H1 (cell line): ENCODE data around the gene HLA-C.

ENCODE experiments used
- CBX5 ChIP-seq: fragments of 300-800, 300-1000 bp; sonication (generic); IDR thresholded peaks from 2 replicates; pipeline ENCODE4 v1.7.1; 2016; ENCODE audit warnings: antibody characterized with exemption, low read length, low read depth
- EP300 ChIP-seq, 2 experiments: IDR thresholded peaks; 1 replicate in 1 of 2; 2 replicates in 1 of 2; pipeline ENCODE4 v1.6.1; 2011 to 2012; ENCODE audit warnings: low read depth in 2 of 2, low read length in 2 of 2, mild to moderate bottlenecking in 2 of 2, borderline replicate concordance in 1 of 2, inconsistent platforms in 1 of 2, moderate library complexity in 1 of 2
- EZH2 ChIP-seq: fragments of 200-600 bp; sonication (generic); IDR thresholded peaks from 2 replicates; pipeline ENCODE4 v1.7.1; 2012; ENCODE audit warnings: low read depth, mild to moderate bottlenecking, moderate library complexity, low read length, inconsistent platforms; ENCODE audit not compliant: severe bottlenecking
- JUN ChIP-seq: IDR thresholded peaks from 2 replicates; pipeline ENCODE4 v1.6.1; 2011; ENCODE audit warnings: low read depth, mild to moderate bottlenecking, improper control_type of control experiment, low read length
- PHF8 ChIP-seq: fragments of 200-600 bp; sonication (generic); conservative IDR thresholded peaks from 2 replicates; pipeline ENCODE4 v1.7.1; 2012; ENCODE audit warnings: low read depth, mild to moderate bottlenecking, inconsistent platforms, low read length, moderate library complexity
- POLR2A ChIP-seq, 2 experiments: IDR thresholded peaks; 1 replicate in 1 of 2; 2 replicates in 1 of 2; pipeline ENCODE4 v1.6.1; 2011; ENCODE audit warnings: low read depth in 2 of 2, low read length in 2 of 2, mild to moderate bottlenecking in 2 of 2; ENCODE audit errors: control extremely low read depth in 1 of 2
- POLR2AphosphoS5 ChIP-seq: IDR thresholded peaks from 2 replicates; pipeline ENCODE4 v1.6.1; 2011; ENCODE audit warnings: low read depth, low read length
- SP1 ChIP-seq: IDR thresholded peaks from 2 replicates; pipeline ENCODE4 v1.6.1; 2011; ENCODE audit warnings: low read depth, low read length
- TAF1 ChIP-seq: IDR thresholded peaks from 2 replicates; pipeline ENCODE4 v1.6.1; 2011; ENCODE audit warnings: mild to moderate bottlenecking, low read depth, low read length
- ZNF274 ChIP-seq: IDR thresholded peaks from 2 replicates; pipeline ENCODE4 v1.7.0; 2012; ENCODE audit warnings: low read length, borderline replicate concordance; ENCODE audit errors: extremely low read depth
- TF ChIP-seq, protein P1 (sequence below), 3 experiments: IDR thresholded peaks; 1 replicate in 2 of 3; 2 replicates in 1 of 3; pipeline versions ENCODE4 v1.5.1 to v1.6.1; 2011; ENCODE audit warnings: low read length in 3 of 3, mild to moderate bottlenecking in 3 of 3, inconsistent platforms in 2 of 3, low read depth in 1 of 3, moderate library complexity in 1 of 3; ENCODE audit not compliant: insufficient read depth in 1 of 3; ENCODE audit errors: control extremely low read depth in 1 of 3
- TF ChIP-seq, protein P2 (sequence below): IDR thresholded peaks from 2 replicates; pipeline ENCODE4 v1.6.1; 2011; ENCODE audit warnings: low read length, improper control_type of control experiment

DNA sequence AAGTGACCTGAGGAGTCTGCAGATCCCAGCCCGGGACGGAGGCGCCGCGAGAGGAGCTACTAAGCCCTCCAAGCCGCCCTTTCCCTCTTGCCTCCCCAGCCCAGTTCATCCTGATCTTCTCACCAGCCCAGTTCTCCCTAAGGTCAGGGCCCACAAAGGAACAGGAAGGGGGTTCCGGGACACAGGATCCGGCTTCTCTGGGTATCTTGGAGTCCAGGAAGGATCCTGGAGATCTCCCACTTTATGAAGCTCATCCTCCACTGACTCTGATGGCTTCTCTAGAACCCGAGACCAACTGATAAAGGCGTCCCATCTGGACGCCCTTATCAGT, 36.9 kb upstream of the HLA-C start:
- TF ChIP-seq POLR2A (IDR thresholded peaks at IDR 0.05; ENCODE audit: control extremely low read depth in 1 of 2, low read depth in 2 of 2, low read length in 2 of 2) (no peak), JUN (no peak), ZNF274 (no peak), POLR2AphosphoS5 (no peak), EZH2 (no peak), EP300 (IDR thresholded peaks at IDR 0.05; ENCODE audit: borderline replicate concordance in 1 of 2, low read depth in 2 of 2, low read length in 2 of 2) (no peak), TAF1 (no peak), CBX5 (no peak), PHF8 (no peak), SP1 (no peak)
- TF ChIP-seq, protein P1, sequence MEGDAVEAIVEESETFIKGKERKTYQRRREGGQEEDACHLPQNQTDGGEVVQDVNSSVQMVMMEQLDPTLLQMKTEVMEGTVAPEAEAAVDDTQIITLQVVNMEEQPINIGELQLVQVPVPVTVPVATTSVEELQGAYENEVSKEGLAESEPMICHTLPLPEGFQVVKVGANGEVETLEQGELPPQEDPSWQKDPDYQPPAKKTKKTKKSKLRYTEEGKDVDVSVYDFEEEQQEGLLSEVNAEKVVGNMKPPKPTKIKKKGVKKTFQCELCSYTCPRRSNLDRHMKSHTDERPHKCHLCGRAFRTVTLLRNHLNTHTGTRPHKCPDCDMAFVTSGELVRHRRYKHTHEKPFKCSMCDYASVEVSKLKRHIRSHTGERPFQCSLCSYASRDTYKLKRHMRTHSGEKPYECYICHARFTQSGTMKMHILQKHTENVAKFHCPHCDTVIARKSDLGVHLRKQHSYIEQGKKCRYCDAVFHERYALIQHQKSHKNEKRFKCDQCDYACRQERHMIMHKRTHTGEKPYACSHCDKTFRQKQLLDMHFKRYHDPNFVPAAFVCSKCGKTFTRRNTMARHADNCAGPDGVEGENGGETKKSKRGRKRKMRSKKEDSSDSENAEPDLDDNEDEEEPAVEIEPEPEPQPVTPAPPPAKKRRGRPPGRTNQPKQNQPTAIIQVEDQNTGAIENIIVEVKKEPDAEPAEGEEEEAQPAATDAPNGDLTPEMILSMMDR (IDR thresholded peaks at IDR 0.05; ENCODE audit: control extremely low read depth in 1 of 3, insufficient read depth in 1 of 3, low read depth in 1 of 3, low read length in 3 of 3) = no peak
- TF ChIP-seq, protein P2, sequence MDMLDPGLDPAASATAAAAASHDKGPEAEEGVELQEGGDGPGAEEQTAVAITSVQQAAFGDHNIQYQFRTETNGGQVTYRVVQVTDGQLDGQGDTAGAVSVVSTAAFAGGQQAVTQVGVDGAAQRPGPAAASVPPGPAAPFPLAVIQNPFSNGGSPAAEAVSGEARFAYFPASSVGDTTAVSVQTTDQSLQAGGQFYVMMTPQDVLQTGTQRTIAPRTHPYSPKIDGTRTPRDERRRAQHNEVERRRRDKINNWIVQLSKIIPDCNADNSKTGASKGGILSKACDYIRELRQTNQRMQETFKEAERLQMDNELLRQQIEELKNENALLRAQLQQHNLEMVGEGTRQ = no peak
